K562 (cell line): Measurements from ENCODE around the gene CD4. TPM values are rescaled to one million over a fixed set of nuclear protein-coding genes. Genes with fewer than 3 reads are reported as not detected.
A peak's percentile ranks its signal among the peaks of the same experiment; 100 is the strongest.

ENCODE experiments used
- BRCA1 ChIP-seq, 2 experiments: fragments of 450-650 bp in 1 of 2; sonication (generic) in 1 of 2; formaldehyde crosslinking in 1 of 2; IDR thresholded peaks; 2 replicates each; pipeline versions ENCODE4 v1.5.0 to v1.6.1; 2017 to 2020; ENCODE audit warnings: mild to moderate bottlenecking in 1 of 2, missing genetic modification reagents in 1 of 2
- C11orf30 ChIP-seq: fragments of 450-650 bp; IDR thresholded peaks from 2 replicates; pipeline ENCODE4 v1.6.1; 2016; ENCODE audit warnings: low read depth, mild to moderate bottlenecking
- CREM ChIP-seq: IDR thresholded peaks from 2 replicates; pipeline ENCODE4 v1.6.1; 2014; ENCODE audit warnings: antibody characterized with exemption, low read depth
- ETS1 ChIP-seq: conservative IDR thresholded peaks from 2 replicates; pipeline ENCODE4 v1.6.1; 2011; ENCODE audit warnings: low read depth, mild to moderate bottlenecking, low read length; ENCODE audit not compliant: control insufficient read depth
- FIP1L1 ChIP-seq: fragments of 200-400 bp; formaldehyde crosslinking; IDR thresholded peaks from 2 replicates; pipeline ENCODE4 v1.6.1; 2018; ENCODE audit warnings: mild to moderate bottlenecking, low read depth, low read length; ENCODE audit not compliant: poor library complexity, severe bottlenecking
- KHSRP ChIP-seq: fragments of 450-650 bp; IDR thresholded peaks from 2 replicates; pipeline ENCODE4 v1.6.1; 2017
- PTBP1 ChIP-seq: fragments of 200-400 bp; formaldehyde crosslinking; IDR thresholded peaks from 2 replicates; pipeline ENCODE4 v1.6.1; 2017; ENCODE audit warnings: low read depth, low read length
- PTTG1 ChIP-seq: fragments of 450-650 bp; IDR thresholded peaks from 2 replicates; pipeline ENCODE4 v1.6.1; 2016; ENCODE audit warnings: low read depth, mild to moderate bottlenecking, missing genetic modification characterization, missing compliant biosample characterization
- RBM17 ChIP-seq: fragments of 200-400 bp; formaldehyde crosslinking; IDR thresholded peaks from 2 replicates; pipeline ENCODE4 v1.6.1; 2017; ENCODE audit warnings: low read depth, mild to moderate bottlenecking, low read length, borderline replicate concordance
- RBM25 ChIP-seq: fragments of 200-400 bp; formaldehyde crosslinking; IDR thresholded peaks from 2 replicates; pipeline ENCODE4 v1.6.1; 2018; ENCODE audit warnings: low read length, low read depth, moderate library complexity; ENCODE audit not compliant: severe bottlenecking
- SIX5 ChIP-seq, 2 experiments: IDR thresholded peaks; 2 replicates each; pipeline ENCODE4 v1.6.1; 2011; ENCODE audit warnings: low read length in 2 of 2, borderline replicate concordance in 1 of 2, low read depth in 1 of 2, mild to moderate bottlenecking in 1 of 2, moderate library complexity in 1 of 2; ENCODE audit not compliant: insufficient read depth in 1 of 2
- SRSF3 ChIP-seq: fragments of 200-400 bp; formaldehyde crosslinking; IDR thresholded peaks from 2 replicates; pipeline ENCODE4 v1.6.1; 2016; ENCODE audit warnings: mild to moderate bottlenecking, low read length, moderate library complexity; ENCODE audit not compliant: insufficient read depth
- ZNF324 ChIP-seq: fragments of 250-450 bp; sonication (Bioruptor Pico); IDR thresholded peaks from 2 replicates; pipeline ENCODE4 v1.4.0; 2020; ENCODE audit warnings: mild to moderate bottlenecking
- ZNF444 ChIP-seq: fragments of 250-450 bp; sonication (Bioruptor Pico); IDR thresholded peaks from 2 replicates; pipeline ENCODE4 v1.4.0; 2020; ENCODE audit warnings: mild to moderate bottlenecking, moderate library complexity
- ZNF696 ChIP-seq: fragments of 250-450 bp; sonication (Bioruptor Pico); conservative IDR thresholded peaks from 2 replicates; pipeline ENCODE4 v1.4.0; 2020; ENCODE audit warnings: mild to moderate bottlenecking, moderate library complexity
- polyA plus RNA-seq, 8 experiments: library from polyadenylated mRNA; depleted of rRNA in 4 of 8; stranded (reverse) in 5 of 8; unstranded in 3 of 8; fragments of >200 nt; fragmentation: Nextera tagmentation in 2 of 8; fragmentation: Illumina TruSeq in 1 of 8; extraction: Ambion mirVana in 2 of 8; extraction: Trizol in 1 of 8; gene quantifications; 2 replicates each; pipeline versions ENCODE4 v1.2.1 to v1.2.3, GENCODE V29; 2011 to 2014; ENCODE audit warnings: inconsistent platforms in 1 of 8, missing spikeins in 1 of 8
- total RNA-seq, 7 experiments: library from RNA; depleted of rRNA in 6 of 7; stranded (reverse); fragments of >200 nt in 6 of 7; fragmentation: Illumina TruSeq in 2 of 7; extraction: Trizol in 2 of 7; gene quantifications; 2 replicates each; pipeline versions ENCODE4 v1.2.1 to v1.2.3, GENCODE V29; 2011 to 2021; ENCODE audit warnings: low replicate concordance in 1 of 7
- TF ChIP-seq, protein P1 (sequence below), 2 experiments: fragments of 450-650 bp; IDR thresholded peaks; 2 replicates each; pipeline ENCODE4 v1.6.1; 2018; ENCODE audit warnings: mild to moderate bottlenecking in 2 of 2, low read depth in 1 of 2; ENCODE audit not compliant: partially characterized antibody in 2 of 2
- TF ChIP-seq, protein P2 (sequence below): sonication (generic); formaldehyde crosslinking; IDR thresholded peaks from 2 replicates; pipeline ENCODE4 v1.5.0; 2020; ENCODE audit warnings: missing genetic modification reagents
- TF ChIP-seq, protein P3 (sequence below): fragments of 250-450 bp; sonication (Bioruptor Pico); IDR thresholded peaks from 2 replicates; pipeline ENCODE4 v1.5.0; 2020; ENCODE audit warnings: mild to moderate bottlenecking, borderline replicate concordance

The CD4 gene
- total and polyA plus RNA-seq, 9 of the 15 experiments (the other 6 are each of a cell fraction or from before 2014, with no cell fraction given) = 0.06 to 0.27 (median 0.09) TPM; not detected in 5

- TF ChIP-seq SRSF3 (no peak), CREM (0 out of 2 replicates have a peak, but pooled peaks have one; percentile 12), PTTG1 (tag) (no peak), ZNF696 (CRISPR knock-in tag) (no peak), ZNF444 (CRISPR knock-in tag) (no peak), KHSRP (no peak), RBM25 (no peak), PTBP1 (no peak), BRCA1 (IDR thresholded peaks at IDR 0.05) (no peak), BRCA1 (CRISPR knock-in tag; IDR thresholded peaks at IDR 0.05) (no peak), ZNF324 (CRISPR knock-in tag) (no peak), FIP1L1 (no peak), RBM17 (no peak), SIX5 (IDR thresholded peaks at IDR 0.05; ENCODE audit: borderline replicate concordance in 1 of 2, insufficient read depth in 1 of 2, low read depth in 1 of 2, low read length in 2 of 2) (no peak), ETS1 (0 out of 2 replicates have a peak, but pooled peaks have one; percentile 20), C11orf30 (no peak)
- TF ChIP-seq, protein P1, sequence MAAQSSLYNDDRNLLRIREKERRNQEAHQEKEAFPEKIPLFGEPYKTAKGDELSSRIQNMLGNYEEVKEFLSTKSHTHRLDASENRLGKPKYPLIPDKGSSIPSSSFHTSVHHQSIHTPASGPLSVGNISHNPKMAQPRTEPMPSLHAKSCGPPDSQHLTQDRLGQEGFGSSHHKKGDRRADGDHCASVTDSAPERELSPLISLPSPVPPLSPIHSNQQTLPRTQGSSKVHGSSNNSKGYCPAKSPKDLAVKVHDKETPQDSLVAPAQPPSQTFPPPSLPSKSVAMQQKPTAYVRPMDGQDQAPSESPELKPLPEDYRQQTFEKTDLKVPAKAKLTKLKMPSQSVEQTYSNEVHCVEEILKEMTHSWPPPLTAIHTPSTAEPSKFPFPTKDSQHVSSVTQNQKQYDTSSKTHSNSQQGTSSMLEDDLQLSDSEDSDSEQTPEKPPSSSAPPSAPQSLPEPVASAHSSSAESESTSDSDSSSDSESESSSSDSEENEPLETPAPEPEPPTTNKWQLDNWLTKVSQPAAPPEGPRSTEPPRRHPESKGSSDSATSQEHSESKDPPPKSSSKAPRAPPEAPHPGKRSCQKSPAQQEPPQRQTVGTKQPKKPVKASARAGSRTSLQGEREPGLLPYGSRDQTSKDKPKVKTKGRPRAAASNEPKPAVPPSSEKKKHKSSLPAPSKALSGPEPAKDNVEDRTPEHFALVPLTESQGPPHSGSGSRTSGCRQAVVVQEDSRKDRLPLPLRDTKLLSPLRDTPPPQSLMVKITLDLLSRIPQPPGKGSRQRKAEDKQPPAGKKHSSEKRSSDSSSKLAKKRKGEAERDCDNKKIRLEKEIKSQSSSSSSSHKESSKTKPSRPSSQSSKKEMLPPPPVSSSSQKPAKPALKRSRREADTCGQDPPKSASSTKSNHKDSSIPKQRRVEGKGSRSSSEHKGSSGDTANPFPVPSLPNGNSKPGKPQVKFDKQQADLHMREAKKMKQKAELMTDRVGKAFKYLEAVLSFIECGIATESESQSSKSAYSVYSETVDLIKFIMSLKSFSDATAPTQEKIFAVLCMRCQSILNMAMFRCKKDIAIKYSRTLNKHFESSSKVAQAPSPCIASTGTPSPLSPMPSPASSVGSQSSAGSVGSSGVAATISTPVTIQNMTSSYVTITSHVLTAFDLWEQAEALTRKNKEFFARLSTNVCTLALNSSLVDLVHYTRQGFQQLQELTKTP (IDR thresholded peaks at IDR 0.05; ENCODE audit: low read depth in 1 of 2, partially characterized antibody in 2 of 2) = no peak
- TF ChIP-seq, protein P2, sequence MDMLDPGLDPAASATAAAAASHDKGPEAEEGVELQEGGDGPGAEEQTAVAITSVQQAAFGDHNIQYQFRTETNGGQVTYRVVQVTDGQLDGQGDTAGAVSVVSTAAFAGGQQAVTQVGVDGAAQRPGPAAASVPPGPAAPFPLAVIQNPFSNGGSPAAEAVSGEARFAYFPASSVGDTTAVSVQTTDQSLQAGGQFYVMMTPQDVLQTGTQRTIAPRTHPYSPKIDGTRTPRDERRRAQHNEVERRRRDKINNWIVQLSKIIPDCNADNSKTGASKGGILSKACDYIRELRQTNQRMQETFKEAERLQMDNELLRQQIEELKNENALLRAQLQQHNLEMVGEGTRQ (CRISPR knock-in tag) = no peak
- TF ChIP-seq, protein P3, sequence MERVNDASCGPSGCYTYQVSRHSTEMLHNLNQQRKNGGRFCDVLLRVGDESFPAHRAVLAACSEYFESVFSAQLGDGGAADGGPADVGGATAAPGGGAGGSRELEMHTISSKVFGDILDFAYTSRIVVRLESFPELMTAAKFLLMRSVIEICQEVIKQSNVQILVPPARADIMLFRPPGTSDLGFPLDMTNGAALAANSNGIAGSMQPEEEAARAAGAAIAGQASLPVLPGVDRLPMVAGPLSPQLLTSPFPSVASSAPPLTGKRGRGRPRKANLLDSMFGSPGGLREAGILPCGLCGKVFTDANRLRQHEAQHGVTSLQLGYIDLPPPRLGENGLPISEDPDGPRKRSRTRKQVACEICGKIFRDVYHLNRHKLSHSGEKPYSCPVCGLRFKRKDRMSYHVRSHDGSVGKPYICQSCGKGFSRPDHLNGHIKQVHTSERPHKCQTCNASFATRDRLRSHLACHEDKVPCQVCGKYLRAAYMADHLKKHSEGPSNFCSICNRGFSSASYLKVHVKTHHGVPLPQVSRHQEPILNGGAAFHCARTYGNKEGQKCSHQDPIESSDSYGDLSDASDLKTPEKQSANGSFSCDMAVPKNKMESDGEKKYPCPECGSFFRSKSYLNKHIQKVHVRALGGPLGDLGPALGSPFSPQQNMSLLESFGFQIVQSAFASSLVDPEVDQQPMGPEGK (CRISPR knock-in tag) = no peak
Measured at GRCh38 chr12:6765634-6766581, 23.4 kb upstream of the CD4 start, which contains the start of gene PTMS (continued).
